ENCODE results near the gene ZNF419.
"Not testable (repeated sequence)": the region's sequence is repeated elsewhere in the genome, so short reads cannot be mapped to it uniquely, and the experiment has no call there.

ZNF419 gene

GRCh38 chr19:57487477-57488298 is at the start of gene ZNF419:
Gene ZNF419, plus strand, starts transcription at chr19:57487750. Its CDS starts 201 bp downstream, at chr19:57487951.
- peak; percentile 92 for DNase-seq (ENCODE audit: low spot score)

GRCh38 chr19:57437931-57438330 is 49.6 kb upstream of the ZNF419 start:
- DNase-seq (ENCODE audit: low spot score): no peak

- no peak for DNase-seq (ENCODE audit: low spot score)
Observed at GRCh38 chr19:57438925-57439324, 48.6 kb upstream of the ZNF419 start.

- no peak for DNase-seq (ENCODE audit: low spot score)
Observed at GRCh38 chr19:57441979-57442752, 45.4 kb upstream of the ZNF419 start.

GRCh38 chr19:57443121-57443696 is 44.3 kb upstream of the ZNF419 start:
- no peak for DNase-seq (ENCODE audit: low spot score)

GRCh38 chr19:57452307-57452706 is 35.2 kb upstream of the ZNF419 start:
- no peak for DNase-seq (ENCODE audit: low spot score)

- peak; percentile 39 for DNase-seq (ENCODE audit: low spot score)
Observed at GRCh38 chr19:57465680-57466381, 21.7 kb upstream of the ZNF419 start.

- no peak for DNase-seq (ENCODE audit: low spot score)
Observed at GRCh38 chr19:57466489-57466888, 21.1 kb upstream of the ZNF419 start.

GRCh38 chr19:57473646-57474045 is 13.9 kb upstream of the ZNF419 start:
- no peak for DNase-seq (ENCODE audit: low spot score)

GRCh38 chr19:57477191-57478008 is 10.2 kb upstream of the ZNF419 start, which contains the start of gene ZNF772:
Gene ZNF772, minus strand, starts transcription at chr19:57477566. Its CDS starts 257 bp downstream, at chr19:57477309.
- DNase-seq (ENCODE audit: low spot score): peak; percentile 94

- DNase-seq (ENCODE audit: low spot score): not testable (repeated sequence)
Observed at GRCh38 chr19:57488299-57488644, 722 bp downstream of the ZNF419 start.

GRCh38 chr19:57499332-57499679 is 11.8 kb downstream of the ZNF419 start:
- not testable (repeated sequence) for DNase-seq (ENCODE audit: low spot score)

GRCh38 chr19:57499680-57500395 is 12.3 kb downstream of the ZNF419 start, which contains the start of gene ZNF773:
Gene ZNF773, plus strand, starts transcription at chr19:57499938. Its CDS starts 143 bp downstream, at chr19:57500081.
- DNase-seq (ENCODE audit: low spot score): peak; percentile 93

GRCh38 chr19:57500400-57500799 is 12.8 kb downstream of the ZNF419 start:
- not testable (repeated sequence) for DNase-seq (ENCODE audit: low spot score)

- no peak for DNase-seq (ENCODE audit: low spot score)
Observed at GRCh38 chr19:57506163-57506562, 18.6 kb downstream of the ZNF419 start.

GRCh38 chr19:57511484-57511883 is 23.9 kb downstream of the ZNF419 start:
- no peak for DNase-seq (ENCODE audit: low spot score)

- DNase-seq (ENCODE audit: low spot score): no peak
Observed at GRCh38 chr19:57512845-57513244, 25.3 kb downstream of the ZNF419 start.

- no peak for DNase-seq (ENCODE audit: low spot score)
Observed at GRCh38 chr19:57515255-57515654, 27.7 kb downstream of the ZNF419 start.

- not testable (repeated sequence) for DNase-seq (ENCODE audit: low spot score)
Observed at GRCh38 chr19:57518021-57518420, 30.5 kb downstream of the ZNF419 start.

GRCh38 chr19:57527136-57527881 is 39.8 kb downstream of the ZNF419 start, which contains the start of gene ZNF549:
Gene ZNF549, plus strand, starts transcription at chr19:57527356. Its CDS starts 218 bp downstream, at chr19:57527574.
- peak; percentile 97 for DNase-seq (ENCODE audit: low spot score)
